HG03135 (cell line): ENCODE results near the gene HSD3B1.

Experiments
- ATAC-seq: cut with Tn5 transposase; IDR thresholded peaks from one replicate; pipeline ENCODE4 v1.9.1; 2021; ENCODE audit warnings: mild to moderate bottlenecking, moderate library complexity; ENCODE audit not compliant: unreplicated experiment

The HSD3B1 gene

GRCh38 chr1:119506941-119507340 lies at the start of gene HSD3B1:
Gene HSD3B1 (plus strand): TSS chr1:119507210. CDS start chr1:119507477, 267 bp downstream.
- ATAC-seq, result no peak

GRCh38 chr1:119462964-119463363 lies 44.0 kb upstream of the HSD3B1 start:
- no peak for ATAC-seq

DNA sequence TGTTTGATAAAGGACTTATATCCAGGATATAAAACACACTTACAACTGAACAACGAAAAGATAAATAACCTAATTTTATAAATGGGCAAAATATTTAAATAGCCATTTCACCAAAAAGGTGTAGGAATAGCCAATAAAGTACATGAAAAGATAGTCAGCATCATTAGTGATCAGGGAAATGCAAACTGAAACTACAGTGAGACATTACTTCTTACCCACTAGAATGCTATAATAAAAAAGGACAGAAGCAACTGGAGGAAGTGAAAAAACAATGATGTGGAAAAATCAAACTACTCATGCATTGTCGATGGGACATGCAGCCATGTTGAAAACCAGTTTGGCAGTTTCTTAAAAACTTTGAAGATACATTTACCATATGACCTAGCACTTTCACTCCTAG lies 43.4 kb upstream of the HSD3B1 start:
- ATAC-seq, result no peak

- no peak for ATAC-seq
Observed at GRCh38 chr1:119466445-119466844, 40.6 kb upstream of the HSD3B1 start.

GRCh38 chr1:119467219-119467618 lies 39.8 kb upstream of the HSD3B1 start:
- no peak for ATAC-seq

GRCh38 chr1:119467857-119468668 lies 38.9 kb upstream of the HSD3B1 start:
- no peak for ATAC-seq

DNA sequence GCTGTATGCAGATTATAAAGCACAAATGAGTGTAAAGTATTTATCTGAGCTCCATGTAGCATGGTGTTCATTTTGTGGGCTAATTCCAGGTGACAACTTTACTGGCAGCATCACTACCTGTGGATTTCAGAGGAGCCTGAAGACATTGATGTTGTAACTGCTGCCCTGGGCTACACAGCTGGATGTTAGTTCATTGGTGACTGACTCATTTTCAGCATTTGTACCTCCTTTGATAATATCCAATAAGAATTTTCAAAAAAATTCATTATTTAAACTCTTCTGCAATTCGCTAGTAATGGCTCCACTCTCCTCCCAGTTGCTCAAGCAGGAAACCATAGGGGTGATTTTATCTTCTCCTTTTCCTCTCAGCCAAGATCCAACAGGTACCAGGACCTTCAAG lies 37.3 kb upstream of the HSD3B1 start:
- no peak for ATAC-seq

- ATAC-seq, result no peak
Observed at GRCh38 chr1:119470377-119470776, 36.6 kb upstream of the HSD3B1 start.

DNA sequence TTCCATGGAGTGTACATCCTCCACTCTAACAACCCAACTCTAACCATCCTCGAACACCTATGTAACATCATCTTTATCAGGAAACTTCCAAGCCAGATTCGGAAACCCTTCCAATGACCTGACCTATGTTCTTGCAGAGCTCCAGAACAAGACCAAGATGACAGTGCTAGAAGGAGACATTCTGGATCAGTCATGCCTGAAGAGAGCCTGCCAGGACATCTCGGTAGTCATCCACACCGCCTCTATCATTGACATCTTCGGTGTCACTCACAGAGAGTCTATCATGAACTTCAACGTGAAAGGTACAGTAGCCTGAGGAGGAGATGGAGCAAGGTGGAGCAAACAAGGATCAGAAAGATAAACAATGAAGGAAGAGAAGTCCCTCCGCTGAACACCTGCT lies 36.1 kb upstream of the HSD3B1 start:
- ATAC-seq, result no peak

DNA sequence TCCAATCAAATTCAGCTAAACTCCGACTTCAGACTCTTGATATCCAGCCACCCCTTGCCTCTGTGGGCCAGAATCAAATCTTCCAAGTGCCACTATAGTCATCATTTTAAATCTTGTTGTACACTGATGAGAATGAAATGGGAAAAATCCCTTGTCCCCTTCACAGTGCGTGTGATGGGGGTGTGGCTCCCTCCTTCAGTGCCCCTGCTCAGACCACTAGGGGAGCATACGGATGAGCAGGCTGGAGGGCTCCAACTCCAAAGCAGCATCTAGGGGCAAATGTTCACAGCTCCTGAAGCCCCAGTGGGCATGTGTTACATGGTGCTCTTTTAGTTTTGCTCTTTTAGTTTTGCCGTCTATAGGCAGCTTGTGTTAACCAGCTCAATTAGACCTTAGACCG lies 35.4 kb upstream of the HSD3B1 start:
- no peak for ATAC-seq

- no peak for ATAC-seq
Observed at GRCh38 chr1:119472080-119472818, 34.8 kb upstream of the HSD3B1 start.

GRCh38 chr1:119472819-119473175 lies 34.2 kb upstream of the HSD3B1 start:
- no peak for ATAC-seq

DNA sequence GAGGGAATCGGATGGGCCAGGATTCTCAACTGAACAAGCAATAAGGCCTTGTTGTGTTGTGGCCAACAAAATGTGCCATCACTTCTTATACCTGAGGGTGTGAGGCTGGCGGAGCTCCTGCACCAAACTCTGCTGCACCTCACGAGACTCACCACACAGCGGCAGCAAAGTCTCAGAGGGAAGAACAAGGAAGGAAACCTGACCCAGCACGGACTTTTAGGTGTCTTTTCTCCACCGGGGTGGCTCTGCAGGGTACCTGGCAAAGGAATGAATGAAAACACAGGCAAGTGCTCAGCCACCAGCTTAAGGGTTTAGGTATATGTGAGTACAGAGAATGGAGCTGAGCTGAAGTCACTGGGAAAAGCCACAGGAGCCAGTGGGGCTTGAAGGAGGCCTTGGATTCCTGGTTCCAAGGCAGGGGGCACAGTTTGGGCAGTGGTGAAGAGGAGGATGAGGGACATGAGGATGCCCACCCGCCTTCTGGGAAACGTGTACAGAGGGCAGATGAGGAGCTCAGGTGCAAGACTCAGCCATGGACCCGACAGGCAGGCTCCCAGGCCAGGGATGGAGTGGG lies 31.1 kb upstream of the HSD3B1 start:
- peak; percentile 80 for ATAC-seq

GRCh38 chr1:119477710-119478109 lies 29.3 kb upstream of the HSD3B1 start:
- no peak for ATAC-seq

DNA sequence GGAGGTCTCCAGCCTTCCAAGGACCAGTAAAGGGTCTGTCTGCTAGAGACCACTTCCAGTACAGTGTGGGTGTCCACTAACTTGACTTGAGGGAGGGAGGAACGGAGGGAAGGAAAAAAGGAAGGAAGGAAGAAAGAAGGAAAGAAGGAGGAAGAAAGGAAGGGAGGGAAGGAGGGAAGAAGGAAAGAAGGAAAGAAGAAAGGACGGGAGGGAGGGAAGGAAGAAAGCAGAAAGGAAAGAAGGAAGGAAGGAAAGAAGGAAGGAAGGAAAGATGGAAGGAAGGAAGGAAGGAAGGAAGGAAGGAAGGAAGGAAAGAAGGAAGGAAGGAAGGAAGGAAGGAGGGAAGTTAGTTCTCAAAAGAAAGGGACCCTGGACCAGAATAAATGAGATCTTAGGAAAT lies 26.8 kb upstream of the HSD3B1 start:
- no peak for ATAC-seq

- no peak for ATAC-seq
Observed at GRCh38 chr1:119481951-119482350, 25.1 kb upstream of the HSD3B1 start.

DNA sequence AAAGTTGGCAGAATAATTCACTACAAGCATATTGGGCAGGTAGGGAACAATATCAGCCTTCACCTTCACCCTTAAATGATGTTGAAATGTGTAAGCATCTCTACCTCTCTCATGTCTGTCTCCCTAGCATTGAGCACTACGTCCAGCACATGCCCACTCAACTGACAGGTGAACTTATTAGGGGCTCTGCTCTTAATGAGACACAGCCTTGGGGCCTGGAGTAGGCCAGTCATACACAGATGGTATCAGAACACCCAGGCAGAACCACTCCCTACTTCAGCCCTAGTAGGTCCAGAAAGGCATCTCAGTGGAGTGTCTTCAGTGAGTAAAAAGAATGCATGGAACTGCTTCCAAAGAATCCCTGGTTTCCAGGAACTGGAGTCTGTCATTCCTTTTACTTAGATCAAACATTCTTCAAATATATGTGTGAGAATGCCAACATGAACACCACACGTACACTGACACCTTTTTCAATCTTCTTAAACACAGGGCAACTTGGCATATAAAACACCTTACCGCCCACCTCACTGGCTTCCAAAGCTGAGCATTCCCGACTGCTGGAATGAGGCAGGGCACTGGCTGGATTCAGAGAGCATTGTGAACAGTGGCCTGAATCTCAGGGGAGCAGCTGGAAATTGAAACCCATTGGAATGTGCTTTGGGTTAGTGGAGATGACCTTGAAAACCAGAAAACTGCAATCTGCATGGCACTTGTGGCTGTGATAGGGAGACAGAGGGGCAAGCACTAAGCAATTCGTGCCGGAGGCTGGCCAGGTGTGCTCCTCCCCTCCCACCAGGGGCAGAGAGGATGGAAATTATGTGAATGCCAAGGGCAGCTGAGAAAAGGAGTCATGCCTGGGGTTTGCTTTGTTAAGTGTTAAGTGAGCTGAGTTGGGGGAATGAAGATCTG lies 24.2 kb upstream of the HSD3B1 start:
- no peak for ATAC-seq

DNA sequence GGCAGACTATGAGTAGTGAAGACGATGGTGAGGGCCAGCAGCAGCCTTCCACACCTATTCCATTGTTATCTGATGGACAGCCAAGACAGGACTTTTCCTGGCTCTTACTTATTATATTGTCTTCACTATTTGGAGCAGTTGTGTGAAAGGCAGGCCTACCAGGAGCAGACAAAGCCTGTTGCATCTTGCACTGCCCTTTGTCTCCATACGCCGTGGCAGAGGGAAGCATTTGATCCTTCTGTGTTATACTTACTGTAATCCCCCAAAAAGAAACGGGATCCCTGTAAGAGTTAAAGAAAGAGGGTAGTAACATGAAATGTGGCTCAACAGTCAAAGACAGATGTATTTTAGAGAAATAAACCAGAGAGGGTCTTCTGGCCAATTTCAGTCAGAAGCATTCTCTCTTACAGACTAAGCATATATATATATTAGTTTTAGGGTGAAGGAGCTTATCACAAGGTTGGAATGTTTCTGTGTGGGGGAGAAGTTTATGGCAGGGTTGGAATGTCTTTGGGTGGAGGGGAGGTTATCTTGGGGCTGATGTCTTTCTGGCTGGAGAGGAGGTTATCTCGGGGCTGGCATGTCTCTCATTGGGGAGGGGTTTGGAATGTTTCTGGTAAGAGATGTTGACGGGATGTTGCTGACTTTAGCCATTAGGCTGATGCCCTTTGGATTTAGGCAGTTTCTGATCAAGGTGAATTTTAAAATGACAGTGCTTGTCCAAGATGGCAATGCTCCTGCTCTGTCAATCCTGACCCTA lies 23.4 kb upstream of the HSD3B1 start:
- no peak for ATAC-seq

DNA sequence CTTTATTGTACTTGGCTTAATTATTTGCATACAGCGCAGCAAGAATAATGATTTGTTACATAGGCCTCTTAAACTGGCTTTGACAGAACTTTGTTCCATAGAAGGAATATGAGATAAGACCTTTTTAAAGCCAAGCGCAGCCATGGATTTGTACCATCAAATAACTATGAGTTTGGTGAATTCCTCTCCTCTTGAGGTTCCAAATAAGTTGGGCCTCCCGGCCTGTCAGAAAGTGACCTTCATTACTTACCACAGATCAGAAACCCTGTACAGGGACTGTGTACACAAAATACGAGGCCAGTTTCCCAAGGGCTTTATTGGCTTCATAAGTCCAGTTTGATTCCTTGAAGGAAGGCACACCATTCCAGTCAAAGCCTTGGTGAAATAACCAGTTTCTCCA lies 21.8 kb upstream of the HSD3B1 start:
- no peak for ATAC-seq

- ATAC-seq, result no peak
Observed at GRCh38 chr1:119488216-119488615, 18.8 kb upstream of the HSD3B1 start.
